HG03354 (cell line): Measurements from ENCODE around the gene AFF4.
"Not testable (repeated sequence)": the region's sequence is repeated elsewhere in the genome, so short reads cannot be mapped to it uniquely, and the experiment has no call there.

ENCODE experiments used
- ATAC-seq: cut with Tn5 transposase; IDR thresholded peaks from one replicate; pipeline ENCODE4 v1.9.1; 2021; ENCODE audit warnings: mild to moderate bottlenecking; ENCODE audit not compliant: unreplicated experiment, poor library complexity, severe bottlenecking

AFF4 gene

GRCh38 chr5:132961123-132961815 lies 2.2 kb downstream of the AFF4 start:
- ATAC-seq: not testable (repeated sequence)

GRCh38 chr5:132956166-132956799 lies 7.2 kb downstream of the AFF4 start:
- ATAC-seq: not testable (repeated sequence)

DNA sequence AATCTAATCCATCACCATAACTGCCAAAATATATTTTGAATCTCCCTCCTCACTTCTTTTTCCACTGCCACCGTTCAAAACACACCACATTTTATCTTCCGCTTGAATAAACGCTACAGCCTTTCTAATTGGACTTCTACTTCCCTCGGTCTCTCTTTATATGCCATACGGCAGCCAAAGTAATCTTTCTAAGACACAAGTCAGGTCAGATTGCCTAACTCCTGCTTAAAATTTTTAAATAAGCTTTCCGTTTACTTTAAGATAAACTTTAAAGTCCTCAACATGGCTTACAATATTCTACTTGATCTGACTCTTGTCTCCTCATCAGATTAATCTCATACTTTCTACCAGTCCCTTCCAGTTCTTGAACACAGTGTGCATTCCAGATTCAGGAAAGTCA lies 9.7 kb downstream of the AFF4 start:
- ATAC-seq: no peak

GRCh38 chr5:132952829-132953228 lies 10.6 kb downstream of the AFF4 start:
- ATAC-seq: no peak

GRCh38 chr5:132951897-132952296 lies 11.5 kb downstream of the AFF4 start:
- ATAC-seq: no peak

- no peak for ATAC-seq
These were observed 14.3 kb downstream of the AFF4 start for GRCh38 chr5:132949136-132949535.

DNA sequence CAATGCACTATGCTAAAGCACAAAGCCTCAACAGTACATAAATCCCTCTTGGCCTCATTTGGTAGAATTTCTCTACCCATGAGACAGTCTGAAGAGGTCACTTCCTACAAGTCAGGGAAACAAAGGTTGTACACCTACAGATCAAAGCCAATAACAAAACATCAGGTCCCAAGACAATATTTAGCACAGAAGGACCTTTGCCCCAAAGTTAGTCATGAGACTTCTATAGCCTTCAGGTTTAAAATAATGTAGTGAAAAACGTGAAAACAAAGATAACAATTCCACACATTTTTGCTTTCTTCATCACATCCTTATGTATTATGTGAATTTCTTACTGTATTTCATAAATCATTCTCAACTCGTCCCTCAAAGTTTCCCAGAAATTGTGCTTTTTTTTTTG lies 15.8 kb downstream of the AFF4 start:
- ATAC-seq: no peak

DNA sequence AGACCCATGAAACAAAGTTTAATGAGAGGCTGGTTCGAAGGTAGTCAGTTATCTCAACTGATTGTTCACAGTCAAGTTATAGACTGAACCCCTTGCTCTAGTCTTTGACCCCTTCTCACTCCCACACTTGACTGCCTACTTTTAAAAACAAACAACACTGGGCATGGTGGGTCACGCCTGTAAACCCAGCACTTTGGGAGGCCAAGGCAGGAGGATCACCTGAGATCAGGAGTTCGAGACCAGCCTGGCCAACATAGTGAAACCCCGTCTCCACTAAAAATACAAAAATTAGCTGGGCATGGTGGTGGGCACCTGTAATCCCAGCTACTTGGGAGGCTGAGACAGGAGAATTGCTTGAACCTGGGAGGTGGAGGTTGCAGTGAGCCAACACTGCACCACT lies 18.1 kb downstream of the AFF4 start:
- ATAC-seq: not testable (repeated sequence)

GRCh38 chr5:132943362-132944022 lies 19.9 kb downstream of the AFF4 start:
- no peak for ATAC-seq

- ATAC-seq: no peak
These were observed 22.1 kb downstream of the AFF4 start for GRCh38 chr5:132941331-132941730.

DNA sequence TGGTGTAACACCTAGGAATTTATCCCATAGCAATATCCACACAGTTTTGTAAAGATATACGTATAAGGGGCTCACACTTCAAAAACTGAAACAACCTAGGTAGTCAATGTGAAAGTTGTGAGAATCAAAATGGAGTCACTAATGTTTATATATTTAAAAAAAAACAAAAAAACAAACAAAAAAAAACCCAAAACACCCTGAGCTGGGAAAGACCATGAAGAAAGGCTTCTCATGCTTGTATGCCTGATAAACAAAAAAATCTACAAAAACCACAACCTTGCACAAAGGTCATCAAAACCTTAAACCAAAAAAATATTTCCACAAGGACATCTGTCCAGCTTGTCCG lies 35.4 kb downstream of the AFF4 start:
- ATAC-seq: no peak

GRCh38 chr5:132927355-132928061 lies 35.9 kb downstream of the AFF4 start:
- ATAC-seq: no peak

DNA sequence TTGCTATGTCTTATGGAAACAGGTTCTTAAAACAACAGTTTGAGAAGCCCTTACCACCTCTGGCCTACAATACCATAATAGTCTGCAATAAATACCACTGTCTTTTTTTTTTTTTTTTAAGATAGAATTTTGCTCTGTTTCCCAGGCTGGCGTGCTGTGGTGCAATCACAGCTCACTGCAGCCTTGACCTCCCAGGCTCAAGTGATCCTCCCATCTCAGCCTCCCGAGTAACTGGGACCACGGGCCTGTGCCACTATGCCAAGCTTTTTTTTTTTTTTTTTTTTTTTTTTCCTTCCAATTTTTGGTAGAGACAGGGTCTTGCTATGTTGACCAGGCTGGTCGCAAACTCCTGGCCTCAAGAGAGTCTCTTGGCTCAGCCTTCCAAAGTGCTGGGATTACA lies 37.0 kb downstream of the AFF4 start:
- ATAC-seq: no peak

DNA sequence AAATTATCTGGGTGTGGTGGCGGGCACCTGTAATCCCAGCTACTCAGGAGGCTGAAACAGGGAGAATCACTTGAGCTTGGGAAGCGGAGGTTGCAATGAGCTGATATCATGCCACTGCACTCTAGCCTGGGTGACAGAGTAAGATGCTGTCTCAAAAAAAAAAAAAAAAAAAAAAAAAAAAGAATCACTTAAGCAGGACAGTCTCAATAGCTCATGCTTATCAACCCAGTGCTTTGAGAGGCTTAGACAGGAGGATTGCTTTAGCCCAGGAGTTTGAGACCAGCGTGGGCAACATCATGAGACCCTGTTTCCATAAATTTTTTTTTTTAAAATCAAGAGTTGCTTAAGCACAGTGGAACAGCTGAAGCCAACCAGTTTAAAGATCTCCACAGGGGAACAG lies 47.3 kb downstream of the AFF4 start:
- no peak for ATAC-seq

GRCh38 chr5:132915681-132916080 lies 47.8 kb downstream of the AFF4 start:
- ATAC-seq: no peak

DNA sequence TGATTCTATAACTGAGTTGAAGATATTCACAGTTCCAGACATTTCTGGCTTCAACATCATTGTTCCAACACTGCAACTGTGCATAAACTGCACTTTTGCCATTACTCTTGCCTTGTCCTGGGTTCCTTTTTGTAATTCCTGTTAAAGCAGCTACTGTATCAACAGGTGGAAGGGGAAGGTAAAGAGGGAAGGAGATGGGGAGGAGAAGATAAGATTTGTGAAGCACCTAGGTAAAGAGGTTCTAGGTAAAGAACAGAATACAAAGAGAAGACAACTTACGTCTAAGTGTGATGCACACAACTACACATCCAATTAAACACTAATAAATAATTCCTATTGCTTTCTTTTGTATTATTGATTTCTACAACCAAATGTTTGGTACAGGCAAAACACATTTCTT lies 53.7 kb downstream of the AFF4 start:
- no peak for ATAC-seq

GRCh38 chr5:132907161-132907560 lies 56.3 kb downstream of the AFF4 start:
- ATAC-seq: no peak

- ATAC-seq: no peak
These were observed 57.5 kb downstream of the AFF4 start for GRCh38 chr5:132905938-132906337.

- ATAC-seq: no peak
These were observed 61.7 kb downstream of the AFF4 start for GRCh38 chr5:132901730-132902129.

DNA sequence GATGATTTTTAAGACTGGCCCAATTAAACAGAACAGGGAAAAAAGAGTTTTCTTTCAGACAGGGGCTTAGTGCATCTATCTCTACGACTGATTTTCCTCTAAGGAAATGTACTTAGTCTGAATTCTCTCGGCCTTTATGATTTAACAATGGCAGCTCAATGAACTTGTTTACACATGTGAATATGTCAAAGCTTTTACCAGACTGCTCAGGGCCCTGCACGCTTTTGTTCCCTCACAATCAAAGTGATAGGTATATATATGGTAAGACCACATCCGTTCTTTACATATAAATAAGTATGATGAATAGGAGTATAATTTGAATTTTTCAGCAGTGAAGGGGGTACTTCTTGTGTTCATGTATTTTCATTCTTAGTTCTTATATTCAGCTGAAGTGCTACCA lies 62.4 kb downstream of the AFF4 start:
- ATAC-seq: no peak

GRCh38 chr5:132898094-132898493 lies 65.3 kb downstream of the AFF4 start:
- no peak for ATAC-seq
